Urinary bladder (tissue), 4 donors: ENCODE results near the gene GH2. TPM values are rescaled to one million over a fixed set of nuclear protein-coding genes. Genes with fewer than 3 reads are reported as not detected.
"Not testable (repeated sequence)": the region's sequence is repeated elsewhere in the genome, so short reads cannot be mapped to it uniquely, and the experiment has no call there.

Source experiments
- DNase-seq: peaks from one replicate; pipeline ENCODE4 v3.0.0-alpha.2; 2015; ENCODE audit errors: extremely low spot score
- H3K27ac ChIP-seq: one replicate; pipeline ENCODE4 v1.5.1; 2013; ENCODE audit warnings: low read depth, mild to moderate bottlenecking, moderate library complexity
- H3K36me3 ChIP-seq: one replicate; pipeline ENCODE4 v1.6.1; 2013; ENCODE audit warnings: mild to moderate bottlenecking, moderate library complexity; ENCODE audit not compliant: insufficient read depth
- H3K4me1 ChIP-seq: one replicate; pipeline ENCODE4 v1.6.1; 2013; ENCODE audit warnings: mild to moderate bottlenecking, moderate library complexity; ENCODE audit not compliant: insufficient read depth
- H3K4me3 ChIP-seq: one replicate; pipeline ENCODE4 v1.5.1; 2013; ENCODE audit warnings: low read depth, low read length
- WGBS: extraction: QIAGEN DNeasy Blood & Tissue Kit; methylation state at CpG from one replicate; pipeline ENCODE4 v1.1.7; 2013; 5-methylcytosine and 5-hydroxymethylcytosine counted together
- polyA plus RNA-seq: library from polyadenylated mRNA; stranded (reverse); fragments of 200-250 nt; gene quantifications from one replicate; pipeline ENCODE4 v1.2.3, GENCODE V29; 2013
- total RNA-seq: library from RNA; depleted of rRNA; stranded (reverse); fragments of >200 nt; gene quantifications from one replicate; pipeline ENCODE4 v1.2.3, GENCODE V29; 2014
- donor health status: healthy with polysubstance abuse.
- donor health status: healthy.

GH2 gene
- total and polyA plus RNA-seq, 2 donors: not detected

DNA sequence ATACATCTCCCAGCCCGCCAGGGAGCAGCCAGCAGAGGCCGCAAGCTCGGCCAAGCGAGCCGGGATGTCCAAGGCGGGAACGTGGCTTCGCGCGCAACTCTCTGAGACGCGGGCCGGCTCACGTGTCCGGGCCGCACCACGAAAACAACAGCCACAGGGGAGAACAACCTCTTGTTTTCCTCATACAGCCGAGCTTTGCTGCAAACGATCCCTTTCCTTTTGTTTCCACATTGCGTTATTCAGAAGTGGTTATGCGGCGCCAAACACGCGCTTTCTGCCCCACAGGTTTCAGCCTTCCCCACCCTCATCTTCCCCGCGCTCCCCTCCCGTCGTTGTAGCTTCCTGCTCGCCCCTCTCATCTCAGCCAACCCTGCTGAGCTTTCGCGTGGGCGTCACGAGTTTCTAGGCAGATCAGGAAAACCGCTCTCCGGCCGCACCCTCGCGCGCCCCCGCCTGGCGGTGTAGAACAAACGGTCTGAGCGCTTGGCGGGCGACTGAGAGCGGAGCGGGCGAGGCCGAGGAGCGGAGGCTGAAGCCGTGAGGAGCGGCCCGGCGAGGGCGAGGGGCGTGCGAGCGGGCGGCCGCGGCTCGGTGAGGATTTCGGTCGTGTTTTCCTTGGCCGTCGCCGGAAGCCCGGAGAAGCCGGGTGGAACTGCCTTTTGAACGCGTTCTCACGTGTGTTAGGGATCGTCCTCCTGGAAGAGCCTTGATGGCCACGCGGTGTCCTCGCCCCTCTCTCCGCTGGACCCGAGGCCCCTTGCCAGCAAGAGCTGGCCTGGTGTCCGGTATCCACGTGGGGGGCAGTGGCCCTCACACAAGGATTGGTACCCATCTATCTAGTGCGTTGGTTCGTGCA lies 32.7 kb downstream of the GH2 start:
- Histone ChIP-seq H3K4me3 (no peak overlapping the region), H3K36me3 (no peaks in the 10 kb centered on the region), H3K4me1 (no peaks in the 10 kb centered on the region), H3K27ac (no peak overlapping the region)
- peak; percentile 77 for DNase-seq
- WGBS: 17% methylated on average over 82 of the region's 82 CpGs

DNA sequence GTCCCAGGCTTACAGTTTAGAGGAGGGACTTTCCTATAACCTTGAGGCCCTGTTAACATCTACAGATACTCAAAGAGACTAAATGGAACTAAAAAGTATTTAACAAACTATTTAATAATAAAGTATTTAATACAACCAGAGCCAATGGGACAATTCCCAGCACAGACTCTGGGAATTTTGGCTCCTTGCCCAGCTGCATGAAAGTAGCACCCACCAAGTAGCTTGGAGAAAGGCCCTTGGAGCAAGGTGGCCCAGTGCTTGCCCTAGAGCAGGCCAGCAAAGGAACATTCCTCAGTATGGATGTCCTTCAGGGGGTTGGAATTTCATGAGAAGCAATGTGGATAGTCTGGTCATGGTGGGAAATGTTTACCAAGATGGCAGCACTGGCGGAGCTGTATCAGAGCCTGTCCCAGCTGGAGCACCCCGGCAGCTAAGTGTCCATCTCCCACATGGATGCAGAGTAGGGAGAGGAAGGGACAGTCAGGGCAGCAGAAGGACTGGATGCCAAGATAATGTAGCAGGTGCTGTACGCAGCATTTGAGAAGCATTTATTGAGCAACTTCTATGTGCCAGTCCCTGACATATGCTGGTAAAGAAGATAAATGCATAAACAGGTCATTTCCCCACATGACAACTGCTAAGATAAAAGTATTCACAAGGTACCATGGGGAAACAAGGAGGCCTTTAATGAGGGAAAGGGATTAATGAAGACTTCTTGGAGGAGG lies 34.1 kb downstream of the GH2 start:
- no peak for DNase-seq
- 80% methylated on average over 3 of the region's 3 CpGs for WGBS
- H3K4me1 ChIP-seq: no peaks in the 10 kb centered on the region

DNA sequence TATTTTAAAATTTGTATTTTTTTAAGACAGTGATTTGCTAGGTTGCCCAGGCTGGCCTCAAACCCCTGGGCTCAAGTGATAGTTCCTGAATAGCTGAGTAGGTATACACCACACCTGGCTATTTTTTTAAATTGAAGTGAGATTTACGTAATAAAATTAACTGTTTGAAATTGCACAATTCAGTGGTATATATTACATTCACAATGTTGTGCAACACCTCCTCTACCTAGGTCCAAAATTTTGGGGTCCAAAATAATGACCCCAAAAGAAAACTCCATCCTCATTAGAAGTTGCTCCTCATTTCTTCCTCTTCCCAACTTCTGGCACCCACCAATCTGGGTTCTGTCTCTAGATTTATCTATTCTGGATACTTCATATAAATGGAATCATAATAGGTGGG lies 36.2 kb downstream of the GH2 start:
- no peaks in the 10 kb centered on the region for H3K4me1 ChIP-seq
- 35% methylated on average over 1 of the region's 1 CpG for WGBS
- no peaks in the 10 kb centered on the region for H3K36me3 ChIP-seq
- DNase-seq: no peak
- H3K27ac ChIP-seq: no peak overlapping the region
- H3K4me3 ChIP-seq: no peak overlapping the region

More for the DNA sequence above, 34.1 kb downstream of the GH2 start:
- Histone ChIP-seq H3K27ac (no peak overlapping the region), H3K36me3 (no peaks in the 10 kb centered on the region), H3K4me3 (no peak overlapping the region)

- H3K4me3 ChIP-seq: no peak overlapping the region
- WGBS: 49% methylated on average over 9 of the region's 9 CpGs
- no peaks in the 10 kb centered on the region for H3K36me3 ChIP-seq
- H3K4me1 ChIP-seq: no peaks in the 10 kb centered on the region
- H3K27ac ChIP-seq: no peak overlapping the region
- no peak for DNase-seq
Measured at GRCh38 chr17:63843910-63844677, 37.6 kb downstream of the GH2 start.

- H3K27ac ChIP-seq, H3K4me1 ChIP-seq, H3K36me3 ChIP-seq, DNase-seq: not testable (repeated sequence)
- H3K4me3 ChIP-seq: peak overlapping the region; percentile 27
- WGBS: 6% methylated on average over 19 of the region's 19 CpGs
Measured at GRCh38 chr17:63843387-63843888, 38.3 kb downstream of the GH2 start.

DNA sequence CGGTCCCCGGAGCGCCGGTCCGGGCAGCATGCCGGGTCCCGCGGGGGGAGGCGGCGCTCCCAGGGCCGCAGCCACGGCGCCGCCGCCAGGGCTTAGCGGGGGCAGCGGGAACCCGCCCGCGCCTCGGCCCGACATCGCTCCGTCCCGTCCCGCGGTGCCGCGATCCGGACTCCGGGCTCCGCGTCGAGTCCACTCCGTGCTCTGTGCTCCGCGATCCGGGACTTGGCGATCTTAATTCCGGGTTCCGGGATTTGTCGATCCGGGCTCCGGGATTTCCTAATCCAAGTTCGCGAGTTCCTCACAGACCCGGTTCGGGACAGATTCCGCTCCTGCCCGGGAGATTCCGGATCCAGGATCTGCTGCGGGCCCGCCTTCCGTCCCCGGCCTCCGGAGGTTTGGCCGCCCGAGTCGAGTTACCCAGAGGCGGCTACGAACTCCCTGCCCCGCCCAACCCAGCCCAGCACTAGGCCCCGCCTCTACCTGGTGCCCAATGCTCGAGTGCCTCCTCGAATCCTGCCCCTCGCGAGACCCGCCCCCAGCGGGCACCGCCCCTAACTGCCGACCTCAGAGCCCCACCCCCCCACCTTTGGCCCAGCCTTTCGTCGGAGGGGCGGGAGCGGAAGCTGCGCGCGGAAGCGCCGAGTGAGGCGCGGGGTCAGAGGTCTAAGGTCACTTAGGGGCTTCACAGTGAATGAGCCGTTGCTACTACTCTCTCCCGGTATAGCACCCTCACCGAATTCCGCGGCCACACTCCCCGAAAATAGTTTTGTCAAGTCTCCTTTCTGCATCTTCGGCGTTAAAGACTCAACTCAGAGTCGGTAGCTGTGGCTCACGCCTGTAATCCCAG lies 39.0 kb downstream of the GH2 start, which contains the start of gene SMARCD2:
SMARCD2 (minus strand) TSS at position 146 of the 847 bp plus-strand sequence; CDS start at position 135, 11 bp downstream.
- Histone ChIP-seq H3K4me1 (no peaks in the 10 kb centered on the region), H3K4me3 (peak within 1 kb of the TSS; percentile 96)
- WGBS: under 1% methylated on average over 92 of the region's 92 CpGs

DNA sequence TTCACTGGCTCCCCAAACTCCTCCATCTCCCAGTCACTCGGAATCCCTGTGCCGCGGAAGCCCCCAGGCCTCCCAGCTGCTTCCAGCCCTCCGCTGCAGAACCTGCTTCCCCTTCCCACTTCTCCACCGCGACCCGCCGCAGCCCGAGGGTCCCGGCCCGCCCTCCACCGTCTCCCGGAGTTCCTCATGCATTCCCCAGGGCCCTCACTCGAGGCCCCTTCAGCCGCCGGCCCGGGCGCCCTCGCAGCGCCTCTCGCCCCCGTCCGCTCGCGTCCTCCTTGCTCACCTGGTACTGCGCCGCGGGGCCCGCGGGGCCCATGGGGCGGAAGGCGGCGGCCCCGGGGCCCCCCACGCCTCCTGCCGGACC lies 39.6 kb downstream of the GH2 start:
- H3K4me1 ChIP-seq: no peaks in the 10 kb centered on the region
- H3K4me3 ChIP-seq: peak overlapping the region; percentile 96
- under 1% methylated on average over 36 of the region's 36 CpGs for WGBS
- no peak for DNase-seq
- H3K27ac ChIP-seq: peak overlapping the region; percentile 85
- H3K36me3 ChIP-seq: no peaks in the 10 kb centered on the region

More for the DNA sequence above, 39.0 kb downstream of the GH2 start, which contains the start of gene SMARCD2:
- Histone ChIP-seq H3K36me3 (no peaks in the 10 kb centered on the region), H3K27ac (peak within 1 kb of the TSS; percentile 85)
- DNase-seq: peak; percentile 95

DNA sequence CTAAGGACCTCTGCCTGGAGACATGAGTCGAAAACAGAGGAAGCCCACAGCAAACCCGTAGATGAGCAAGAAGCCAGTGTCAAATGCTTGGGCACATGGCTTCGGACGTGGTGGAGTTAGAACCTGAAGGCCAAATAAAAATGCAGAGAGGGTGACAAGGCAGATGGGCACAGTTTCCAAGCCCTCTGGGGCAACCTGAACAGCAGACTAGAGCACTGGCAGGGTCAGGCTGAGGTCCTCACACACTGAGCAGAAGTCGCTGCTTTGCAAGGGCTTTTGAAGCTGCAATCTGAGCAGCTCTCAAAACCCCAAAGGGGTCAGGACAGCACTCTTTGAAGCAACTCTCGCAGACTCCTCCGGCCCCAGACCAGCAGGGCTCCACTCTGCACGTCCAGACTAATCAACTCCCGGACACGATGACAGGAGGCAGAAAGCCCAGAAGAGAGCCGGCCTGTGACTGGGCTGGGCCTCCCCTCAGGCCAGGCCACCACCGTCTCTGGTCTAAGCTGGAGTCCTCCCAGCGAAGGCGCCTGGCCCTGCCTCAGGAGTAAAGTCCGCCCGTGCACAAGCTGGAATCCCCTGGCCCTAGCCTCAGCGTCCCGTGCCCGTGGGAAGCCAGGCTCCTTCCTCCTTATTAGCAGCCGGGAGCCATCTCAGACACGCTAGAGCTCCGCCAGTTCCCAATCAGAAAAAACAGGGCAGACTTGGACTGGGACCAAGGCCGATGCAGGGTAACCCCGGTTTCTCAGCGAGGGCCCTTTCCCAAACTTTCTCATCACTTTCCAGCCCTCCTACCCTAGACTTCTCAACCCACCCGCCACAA lies 40.2 kb downstream of the GH2 start:
- H3K36me3 ChIP-seq: no peaks in the 10 kb centered on the region
- WGBS: 3% methylated on average over 26 of the region's 26 CpGs
- DNase-seq: no peak
- no peaks in the 10 kb centered on the region for H3K4me1 ChIP-seq
- peak overlapping the region; percentile 96 for H3K4me3 ChIP-seq
- H3K27ac ChIP-seq: peak overlapping the region; percentile 85

GRCh38 chr17:63840591-63841349 lies 41.0 kb downstream of the GH2 start:
- H3K4me3 ChIP-seq: peak overlapping the region; percentile 96
- no peak for DNase-seq
- no peaks in the 10 kb centered on the region for H3K4me1 ChIP-seq
- 44% methylated on average over 4 of the region's 4 CpGs for WGBS
- H3K36me3 ChIP-seq: no peaks in the 10 kb centered on the region
- H3K27ac ChIP-seq: peak overlapping the region; percentile 46

DNA sequence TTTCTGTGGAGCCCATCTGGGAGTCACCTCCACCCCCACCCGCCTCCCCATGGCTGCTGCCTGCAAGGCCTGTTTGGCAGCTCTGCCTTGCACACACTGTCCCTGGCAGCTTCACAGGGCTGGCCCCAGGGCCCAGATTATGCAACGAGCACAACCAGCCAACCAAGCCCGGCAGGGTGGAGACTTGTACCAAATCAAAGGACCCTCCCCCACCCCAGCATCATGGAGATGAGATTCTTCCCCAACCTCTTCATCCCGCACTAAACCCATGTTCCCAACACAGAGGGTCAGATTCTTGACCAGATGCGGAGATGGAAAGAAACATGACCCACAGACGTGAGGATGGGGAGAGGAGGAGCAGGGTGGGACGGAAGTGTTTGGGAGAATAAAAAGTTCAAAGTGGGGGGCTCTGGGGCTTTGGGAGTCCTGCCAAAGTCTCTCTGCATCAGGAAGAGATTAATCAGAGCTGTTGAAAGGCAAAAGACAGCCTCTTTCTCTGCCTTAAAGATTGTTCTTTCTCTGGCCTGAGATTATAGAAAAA lies 43.0 kb downstream of the GH2 start:
- WGBS: 21% methylated on average over 7 of the region's 7 CpGs
- Histone ChIP-seq H3K4me3 (no peak overlapping the region), H3K36me3 (no peaks in the 10 kb centered on the region), H3K27ac (peak overlapping the region; percentile 28), H3K4me1 (no peaks in the 10 kb centered on the region)
- peak; percentile 36 for DNase-seq

- WGBS: 74% methylated on average over 5 of the region's 5 CpGs
- no peaks in the 10 kb centered on the region for H3K4me1 ChIP-seq
- H3K4me3 ChIP-seq: no peak overlapping the region
- no peak for DNase-seq
- H3K27ac ChIP-seq: peak overlapping the region; percentile 62
- H3K36me3 ChIP-seq: no peaks in the 10 kb centered on the region
Measured at GRCh38 chr17:63837962-63838600, 43.7 kb downstream of the GH2 start.
